Measurements from ENCODE around the gene NUDT22.

GRCh38 chr11:64275031-64275800 lies 49.1 kb downstream of the NUDT22 start:
- no peak for TF ChIP-seq REST (IDR thresholded peaks at IDR 0.05; ENCODE audit: unreplicated experiment)
- no peak for TF ChIP-seq CTCF (conservative IDR thresholded peaks at IDR 0.05; ENCODE audit: low read depth in 2 of 2)
- TF ChIP-seq EZH2 (IDR thresholded peaks at IDR 0.05; ENCODE audit: low read depth, unreplicated experiment) = no peak
- no peak for TF ChIP-seq POLR2AphosphoS5 (IDR thresholded peaks at IDR 0.05; ENCODE audit: low read depth)
- TF ChIP-seq NANOG (IDR thresholded peaks at IDR 0.05; ENCODE audit: borderline replicate concordance) = no peak
- TF ChIP-seq EZH2phosphoT487 (IDR thresholded peaks at IDR 0.05; ENCODE audit: unreplicated experiment) = no peak
- TF ChIP-seq STAT1 (IDR thresholded peaks at IDR 0.05; ENCODE audit: unreplicated experiment) = no peak
- no peak for TF ChIP-seq ZNF114 (CRISPR knock-in tag; IDR thresholded peaks at IDR 0.05)
- no peak for TF ChIP-seq ZNF331 (CRISPR knock-in tag; IDR thresholded peaks at IDR 0.05; ENCODE audit: low read depth)
- no peak for TF ChIP-seq JUNB (IDR thresholded peaks at IDR 0.05; ENCODE audit: unreplicated experiment)
- TF ChIP-seq CREB1 (CRISPR knock-in tag; IDR thresholded peaks at IDR 0.05; ENCODE audit: low read depth) = no peak
- no peak for TF ChIP-seq ETS1 (IDR thresholded peaks at IDR 0.05)
- TF ChIP-seq ZNF462 (CRISPR knock-in tag; IDR thresholded peaks at IDR 0.05) = no peak

Measured in GM23338 (cell line).